WI38 (cell line): ENCODE data around the gene FLYWCH2.

Source experiments
- H3K4me3 ChIP-seq: 2 replicates; pipeline ENCODE4 v1.5.1; 2011; ENCODE audit warnings: low read depth, mild to moderate bottlenecking, control low read depth, low read length
- TF ChIP-seq, protein P1 (sequence below): IDR thresholded peaks from 2 replicates; pipeline ENCODE4 v1.5.1; 2012; ENCODE audit warnings: low read depth, mild to moderate bottlenecking, control low read depth, low read length

Gene FLYWCH2

GRCh38 chr16:2894231-2894630 lies 11.2 kb downstream of the FLYWCH2 start:
- no peak overlapping the region for H3K4me3 ChIP-seq
- TF ChIP-seq, protein P1, sequence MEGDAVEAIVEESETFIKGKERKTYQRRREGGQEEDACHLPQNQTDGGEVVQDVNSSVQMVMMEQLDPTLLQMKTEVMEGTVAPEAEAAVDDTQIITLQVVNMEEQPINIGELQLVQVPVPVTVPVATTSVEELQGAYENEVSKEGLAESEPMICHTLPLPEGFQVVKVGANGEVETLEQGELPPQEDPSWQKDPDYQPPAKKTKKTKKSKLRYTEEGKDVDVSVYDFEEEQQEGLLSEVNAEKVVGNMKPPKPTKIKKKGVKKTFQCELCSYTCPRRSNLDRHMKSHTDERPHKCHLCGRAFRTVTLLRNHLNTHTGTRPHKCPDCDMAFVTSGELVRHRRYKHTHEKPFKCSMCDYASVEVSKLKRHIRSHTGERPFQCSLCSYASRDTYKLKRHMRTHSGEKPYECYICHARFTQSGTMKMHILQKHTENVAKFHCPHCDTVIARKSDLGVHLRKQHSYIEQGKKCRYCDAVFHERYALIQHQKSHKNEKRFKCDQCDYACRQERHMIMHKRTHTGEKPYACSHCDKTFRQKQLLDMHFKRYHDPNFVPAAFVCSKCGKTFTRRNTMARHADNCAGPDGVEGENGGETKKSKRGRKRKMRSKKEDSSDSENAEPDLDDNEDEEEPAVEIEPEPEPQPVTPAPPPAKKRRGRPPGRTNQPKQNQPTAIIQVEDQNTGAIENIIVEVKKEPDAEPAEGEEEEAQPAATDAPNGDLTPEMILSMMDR, result no peak

- TF ChIP-seq, protein P1, result no peak
These were observed 12.8 kb downstream of the FLYWCH2 start for GRCh38 chr16:2895813-2896212.

DNA sequence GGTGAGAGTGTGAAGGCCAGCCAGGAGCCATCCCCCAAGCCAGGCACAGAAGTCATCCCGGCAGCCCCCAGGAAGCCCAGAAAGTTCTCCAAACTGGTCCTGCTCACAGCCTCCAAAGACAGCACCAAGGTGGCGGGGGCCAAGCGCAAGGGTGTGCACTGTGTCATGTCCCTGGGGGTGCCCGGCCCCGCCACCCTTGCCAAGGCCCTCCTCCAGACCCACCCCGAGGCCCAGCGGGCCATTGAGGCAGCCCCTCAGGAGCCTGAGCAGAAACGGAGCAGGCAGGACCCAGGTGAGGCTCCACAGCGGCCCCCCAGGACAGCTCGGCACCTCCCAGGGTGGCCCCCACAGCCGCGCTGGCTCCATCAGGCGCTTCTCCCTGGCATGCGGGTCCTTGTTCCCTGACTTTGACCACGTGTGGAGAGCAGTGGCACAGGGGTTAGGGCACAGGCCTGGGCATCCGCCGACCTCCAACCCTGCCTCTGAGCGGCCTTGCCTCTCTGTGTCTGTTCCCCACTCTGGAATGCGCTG lies 13.5 kb downstream of the FLYWCH2 start:
- TF ChIP-seq, protein P1, result no peak

More at GRCh38 chr16:2895813-2896212, 12.8 kb downstream of the FLYWCH2 start:
- H3K4me3 ChIP-seq, result no peak overlapping the region

GRCh38 chr16:2897110-2897509 lies 14.1 kb downstream of the FLYWCH2 start:
- no peak overlapping the region for H3K4me3 ChIP-seq
- TF ChIP-seq, protein P1, result no peak

More for the DNA sequence above, 13.5 kb downstream of the FLYWCH2 start:
- H3K4me3 ChIP-seq, result no peak overlapping the region

- no peak overlapping the region for H3K4me3 ChIP-seq
- TF ChIP-seq, protein P1, result no peak
These were observed 16.0 kb downstream of the FLYWCH2 start for GRCh38 chr16:2898831-2899563.

DNA sequence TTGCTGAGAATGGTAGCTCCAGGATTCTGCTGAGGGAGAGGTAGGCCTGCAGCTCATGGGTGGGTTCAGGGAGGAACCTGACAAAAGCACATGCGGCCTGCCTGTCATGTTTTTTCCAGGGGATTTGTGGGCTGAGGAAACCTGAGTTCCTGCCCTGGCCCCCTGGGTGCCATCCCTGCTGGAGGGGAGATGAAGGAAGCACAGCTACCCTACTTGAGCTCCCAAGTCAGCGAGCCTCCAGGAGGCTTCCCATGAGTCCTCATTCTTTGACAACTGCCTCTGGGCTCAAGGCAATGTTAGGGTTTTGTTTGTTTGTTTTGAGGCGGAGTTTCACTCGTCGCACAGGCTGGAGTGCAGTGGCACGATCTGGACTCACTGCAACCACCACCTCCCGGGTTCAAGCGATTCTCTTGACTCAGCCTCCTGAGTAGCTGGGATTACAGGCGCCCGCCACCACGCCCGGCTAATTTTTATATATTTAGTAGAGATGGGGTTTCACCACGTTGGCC lies 16.6 kb downstream of the FLYWCH2 start:
- TF ChIP-seq, protein P1, result no peak
- H3K4me3 ChIP-seq, result no peak overlapping the region

GRCh38 chr16:2900526-2901075 lies 17.6 kb downstream of the FLYWCH2 start:
- TF ChIP-seq, protein P1, result no peak
- no peak overlapping the region for H3K4me3 ChIP-seq
